MM.1S (cell line): ENCODE data around the gene DLAT.
"Not testable (repeated sequence)": the region's sequence is repeated elsewhere in the genome, so short reads cannot be mapped to it uniquely, and the experiment has no call there.

Experiments
- DNase-seq: peaks from one replicate; pipeline ENCODE4 v3.0.0-alpha.2; 2015
- H2AFZ ChIP-seq: fragments of 300-600 bp; sonication (generic); 2 replicates; pipeline ENCODE4 v1.6.0; 2016; ENCODE audit warnings: antibody characterized with exemption, low read length
- H3F3A ChIP-seq: fragments of 300-600 bp; sonication (generic); 2 replicates; pipeline ENCODE4 v1.6.1; 2016; ENCODE audit warnings: mild to moderate bottlenecking, antibody characterized with exemption, low read length, moderate library complexity, mixed read lengths; ENCODE audit not compliant: insufficient read depth
- H3K27ac ChIP-seq: fragments of 300-600 bp; sonication (generic); 2 replicates; pipeline ENCODE4 v1.5.1; 2016; ENCODE audit warnings: mild to moderate bottlenecking, low read length
- H3K27me3 ChIP-seq: fragments of 300-600 bp; sonication (generic); replicated peaks from 2 replicates; pipeline ENCODE4 v1.6.0; 2016; ENCODE audit warnings: low read length; ENCODE audit not compliant: insufficient read depth
- H3K36me3 ChIP-seq: fragments of 300-600 bp; sonication (generic); replicated peaks from 2 replicates; pipeline ENCODE4 v1.6.1; 2016; ENCODE audit warnings: mild to moderate bottlenecking, low read length, mixed read lengths; ENCODE audit not compliant: insufficient read depth
- H3K4me1 ChIP-seq: fragments of 300-600 bp; sonication (generic); 2 replicates; pipeline ENCODE4 v1.6.1; 2016; ENCODE audit warnings: low read length, mixed read lengths
- H3K4me2 ChIP-seq: fragments of 300-600 bp; sonication (generic); 2 replicates; pipeline ENCODE4 v1.6.0; 2016; ENCODE audit warnings: low read depth, low read length
- H3K4me3 ChIP-seq: fragments of 300-600 bp; sonication (generic); 2 replicates; pipeline ENCODE4 v1.5.1; 2016; ENCODE audit warnings: low read length, mixed read lengths
- H3K79me2 ChIP-seq: fragments of 300-600 bp; sonication (generic); 2 replicates; pipeline ENCODE4 v1.6.1; 2016; ENCODE audit warnings: mixed run types, low read length, mixed read lengths
- H3K9ac ChIP-seq: fragments of 300-600 bp; sonication (generic); 2 replicates; pipeline ENCODE4 v1.6.1; 2016; ENCODE audit warnings: low read length, mixed read lengths
- H3K9me2 ChIP-seq: fragments of 300-600 bp; sonication (generic); replicated peaks from 2 replicates; pipeline ENCODE4 v1.6.1; 2016; ENCODE audit warnings: mild to moderate bottlenecking, low read length, mixed read lengths; ENCODE audit not compliant: insufficient read depth
- H3K9me3 ChIP-seq: fragments of 300-600 bp; sonication (generic); replicated peaks from 2 replicates; pipeline ENCODE4 v1.6.1; 2016; ENCODE audit warnings: mild to moderate bottlenecking, low read length, mixed read lengths; ENCODE audit not compliant: insufficient read depth
- H4K20me1 ChIP-seq: fragments of 300-600 bp; sonication (generic); 2 replicates; pipeline ENCODE4 v1.6.1; 2016; ENCODE audit warnings: mild to moderate bottlenecking, low read length, moderate library complexity, mixed read lengths; ENCODE audit not compliant: insufficient read depth
- EZH2 ChIP-seq: fragments of 300-600 bp; sonication (generic); optimal IDR thresholded peaks from 2 replicates; pipeline ENCODE3; 2017; ENCODE audit warnings: low read depth, mild to moderate bottlenecking, antibody characterized with exemption, low read length, mixed read lengths
- EZH2phosphoT487 ChIP-seq: fragments of 300-600 bp; sonication (generic); IDR thresholded peaks from 2 replicates; pipeline ENCODE4 v1.6.1; 2018; ENCODE audit warnings: antibody characterized with exemption, low read length
- TF ChIP-seq, protein P1 (sequence below): fragments of 300-600 bp; sonication (generic); IDR thresholded peaks from 2 replicates; pipeline ENCODE4 v1.5.1; 2016; ENCODE audit warnings: antibody characterized with exemption, low read length, mixed read lengths

DLAT gene

DNA sequence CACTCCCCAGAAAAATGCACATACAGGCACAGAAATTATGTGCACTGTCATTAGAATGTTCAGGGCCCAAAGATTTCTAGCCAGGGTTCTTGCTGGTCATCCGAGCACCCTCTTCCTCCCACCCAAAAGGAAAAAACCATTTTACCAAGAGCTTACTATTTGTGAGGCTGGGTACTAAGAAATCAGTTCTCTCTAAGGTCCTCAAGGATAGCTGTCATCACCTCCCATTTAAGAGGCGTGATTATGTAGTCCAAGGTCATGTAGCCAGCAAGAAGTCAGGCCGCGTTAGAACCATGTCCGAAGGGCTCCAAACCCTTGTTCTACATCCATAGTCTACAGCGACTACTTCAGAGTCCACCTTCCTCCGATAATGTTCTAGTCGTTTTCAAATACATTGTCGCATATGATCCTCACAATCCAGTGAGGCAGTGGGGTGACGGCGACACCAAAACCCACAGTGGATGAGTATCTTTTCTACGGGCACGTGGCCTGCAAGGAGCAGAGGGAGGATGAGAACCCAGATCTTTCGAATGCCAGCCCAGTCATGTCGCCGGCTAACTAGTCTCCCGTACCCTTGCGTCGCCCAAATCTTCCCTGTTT, 60.7 kb downstream of the DLAT start:
- peaks cover 25% of the 10 kb centered on the region for H3K36me3 ChIP-seq
- peak overlapping the region; percentile 47; the same call in 1 of the 2 replicates for H3K27ac ChIP-seq
- no peaks in the 10 kb centered on the region for H3K27me3 ChIP-seq
- no peaks in the 10 kb centered on the region for H3K9me2 ChIP-seq
- no peaks in the 10 kb centered on the region for H3K9me3 ChIP-seq
- H3F3A ChIP-seq: peaks cover 39% of the 10 kb centered on the region
- peaks cover 10% of the 10 kb centered on the region; the same call in 1 of the 2 replicates for H3K4me1 ChIP-seq
- H3K4me3 ChIP-seq: peak overlapping the region; percentile 95
- no peaks in the 10 kb centered on the region for H4K20me1 ChIP-seq
- DNase-seq: peak; percentile 49
- peak overlapping the region; percentile 76 for H2AFZ ChIP-seq
- peak overlapping the region; percentile 90 for H3K4me2 ChIP-seq
- H3K79me2 ChIP-seq: peaks cover 78% of the 10 kb centered on the region
- TF ChIP-seq, protein P1, sequence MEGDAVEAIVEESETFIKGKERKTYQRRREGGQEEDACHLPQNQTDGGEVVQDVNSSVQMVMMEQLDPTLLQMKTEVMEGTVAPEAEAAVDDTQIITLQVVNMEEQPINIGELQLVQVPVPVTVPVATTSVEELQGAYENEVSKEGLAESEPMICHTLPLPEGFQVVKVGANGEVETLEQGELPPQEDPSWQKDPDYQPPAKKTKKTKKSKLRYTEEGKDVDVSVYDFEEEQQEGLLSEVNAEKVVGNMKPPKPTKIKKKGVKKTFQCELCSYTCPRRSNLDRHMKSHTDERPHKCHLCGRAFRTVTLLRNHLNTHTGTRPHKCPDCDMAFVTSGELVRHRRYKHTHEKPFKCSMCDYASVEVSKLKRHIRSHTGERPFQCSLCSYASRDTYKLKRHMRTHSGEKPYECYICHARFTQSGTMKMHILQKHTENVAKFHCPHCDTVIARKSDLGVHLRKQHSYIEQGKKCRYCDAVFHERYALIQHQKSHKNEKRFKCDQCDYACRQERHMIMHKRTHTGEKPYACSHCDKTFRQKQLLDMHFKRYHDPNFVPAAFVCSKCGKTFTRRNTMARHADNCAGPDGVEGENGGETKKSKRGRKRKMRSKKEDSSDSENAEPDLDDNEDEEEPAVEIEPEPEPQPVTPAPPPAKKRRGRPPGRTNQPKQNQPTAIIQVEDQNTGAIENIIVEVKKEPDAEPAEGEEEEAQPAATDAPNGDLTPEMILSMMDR: no peak
- TF ChIP-seq EZH2phosphoT487 (no peak), EZH2 (no peak)
- peak overlapping the region; percentile 82 for H3K9ac ChIP-seq

DNA sequence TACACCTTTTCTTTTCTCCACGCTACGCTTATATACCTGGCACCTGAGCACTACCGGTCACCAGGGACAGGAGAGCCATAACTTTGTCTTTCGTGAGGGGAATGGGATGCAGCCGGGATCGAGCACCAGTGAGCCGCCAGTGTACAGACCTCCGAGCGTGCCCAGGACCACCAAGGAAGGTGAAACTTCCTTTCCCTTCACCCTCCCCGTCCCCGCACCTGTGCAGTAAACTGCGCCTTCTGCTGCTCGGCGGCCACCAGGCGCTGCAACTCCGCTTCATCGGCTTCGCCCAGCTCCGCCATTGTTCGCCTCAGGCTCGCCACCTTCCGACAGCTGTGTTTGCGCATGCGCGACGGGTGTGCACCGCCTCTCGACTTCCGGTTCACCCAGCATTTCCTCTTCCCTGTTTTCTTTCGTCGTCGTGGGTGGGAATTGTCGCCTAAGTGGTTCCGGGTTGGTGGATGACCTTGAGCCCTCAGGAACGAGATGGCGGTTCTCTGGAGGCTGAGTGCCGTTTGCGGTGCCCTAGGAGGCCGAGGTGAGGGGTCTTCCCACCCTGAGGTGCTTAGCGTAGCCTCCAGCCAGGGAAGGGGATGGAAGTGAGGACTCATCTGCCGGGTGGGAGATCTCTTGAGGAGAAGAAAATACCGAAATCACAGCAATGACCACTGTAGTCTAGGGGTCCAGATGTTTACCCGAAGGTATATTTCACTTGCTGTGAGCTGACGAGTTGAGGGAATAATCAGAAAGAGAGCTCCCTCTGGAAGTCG, 61.4 kb downstream of the DLAT start, which contains the start of the genes SDHD and TIMM8B:
Gene SDHD, plus strand, starts transcription at position 452 of the 770 bp plus-strand sequence. Its CDS starts 35 bp downstream, at position 487.
Gene TIMM8B, minus strand, starts transcription at position 335 of the 770 bp plus-strand sequence. Its CDS starts 33 bp downstream, at position 302.
- Histone ChIP-seq H3K9ac (peak within 1 kb of the TSS; percentile 82), H3K79me2 (peaks cover 82% of the 10 kb centered on the region), H3K4me3 (peak within 1 kb of the TSS; percentile 95), H3K9me3 (no peaks in the 10 kb centered on the region), H3K36me3 (peaks cover 29% of the 10 kb centered on the region), H3K27ac (peak within 1 kb of the TSS; percentile 47; the same call in 1 of the 2 replicates), H3F3A (peaks cover 38% of the 10 kb centered on the region), H3K27me3 (no peaks in the 10 kb centered on the region), H3K9me2 (no peaks in the 10 kb centered on the region), H4K20me1 (no peaks in the 10 kb centered on the region), H3K4me2 (peak within 1 kb of the TSS; percentile 90), H3K4me1 (peaks cover 10% of the 10 kb centered on the region; the same call in 1 of the 2 replicates), H2AFZ (peak within 1 kb of the TSS; percentile 76)
- peak; percentile 98 for DNase-seq
- no peak for TF ChIP-seq EZH2
- TF ChIP-seq, protein P1: peak; percentile 28

DNA sequence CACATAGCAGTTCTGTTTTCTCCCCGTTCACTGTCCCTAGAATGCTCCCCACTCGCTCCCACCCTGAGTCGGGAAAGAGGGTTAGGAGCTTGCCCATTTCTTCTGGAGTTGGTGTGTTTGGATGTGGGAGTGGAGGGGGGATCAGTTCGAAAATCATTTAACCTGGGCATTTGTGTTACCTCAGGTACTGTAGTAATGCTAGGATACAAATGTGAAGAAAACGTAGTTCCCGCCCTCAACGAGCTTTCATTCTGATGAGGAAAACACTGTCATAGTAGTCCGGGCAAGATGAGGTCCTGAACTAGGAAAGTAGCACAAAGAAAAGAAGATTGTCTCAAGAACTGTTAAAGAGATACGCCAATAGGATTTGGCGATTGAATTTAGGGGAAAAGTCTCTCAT, 62.0 kb downstream of the DLAT start:
- no peaks in the 10 kb centered on the region for H3K9me2 ChIP-seq
- no peaks in the 10 kb centered on the region for H3K27me3 ChIP-seq
- no peaks in the 10 kb centered on the region for H4K20me1 ChIP-seq
- H3K4me3 ChIP-seq: peak overlapping the region; percentile 95
- peaks cover 30% of the 10 kb centered on the region for H3K36me3 ChIP-seq
- peak overlapping the region; percentile 82 for H3K9ac ChIP-seq
- peaks cover 79% of the 10 kb centered on the region for H3K79me2 ChIP-seq
- peak; percentile 11 for DNase-seq
- H3K4me2 ChIP-seq: peak overlapping the region; percentile 64
- no peaks in the 10 kb centered on the region for H3K9me3 ChIP-seq
- peak overlapping the region; percentile 47; the same call in 1 of the 2 replicates for H3K27ac ChIP-seq
- H3F3A ChIP-seq: peaks cover 31% of the 10 kb centered on the region
- H2AFZ ChIP-seq: peak overlapping the region; percentile 27
- TF ChIP-seq EZH2phosphoT487: no peak
- no peak for TF ChIP-seq EZH2
- TF ChIP-seq, protein P1: no peak
- H3K4me1 ChIP-seq: peaks cover 10% of the 10 kb centered on the region; the same call in 1 of the 2 replicates

DNA sequence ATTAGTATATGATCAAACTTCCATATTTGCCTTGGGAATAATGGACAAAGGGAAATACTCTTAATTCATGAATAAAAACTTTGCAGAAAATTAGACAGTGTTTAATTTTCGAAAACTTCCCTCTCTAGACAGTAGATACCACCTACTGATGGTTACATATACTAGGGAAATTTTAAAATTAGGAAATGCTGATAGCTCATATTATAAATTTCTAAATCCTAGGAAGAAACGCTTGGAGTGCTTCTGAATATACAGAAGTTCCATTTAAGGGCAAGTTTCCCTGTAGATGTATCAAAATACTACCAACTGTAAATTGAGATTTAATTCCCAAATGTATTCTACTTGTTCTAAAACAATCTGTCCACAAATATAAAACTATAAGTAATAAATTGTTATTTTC, 70.1 kb downstream of the DLAT start:
- H3K9me2 ChIP-seq, H3K4me1 ChIP-seq, H3F3A ChIP-seq, H3K4me2 ChIP-seq, H3K27me3 ChIP-seq, H3K9me3 ChIP-seq, H3K27ac ChIP-seq, H3K9ac ChIP-seq, H3K4me3 ChIP-seq, DNase-seq, H2AFZ ChIP-seq, H3K36me3 ChIP-seq, H4K20me1 ChIP-seq: not testable (repeated sequence)
- peaks cover 13% of the 10 kb centered on the region for H3K79me2 ChIP-seq
